ENCODE measurements around the gene ASXL3.

GRCh38 chr18:33660696-33661310, 82.8 kb downstream of the ASXL3 start:
- TF ChIP-seq, protein P1, sequence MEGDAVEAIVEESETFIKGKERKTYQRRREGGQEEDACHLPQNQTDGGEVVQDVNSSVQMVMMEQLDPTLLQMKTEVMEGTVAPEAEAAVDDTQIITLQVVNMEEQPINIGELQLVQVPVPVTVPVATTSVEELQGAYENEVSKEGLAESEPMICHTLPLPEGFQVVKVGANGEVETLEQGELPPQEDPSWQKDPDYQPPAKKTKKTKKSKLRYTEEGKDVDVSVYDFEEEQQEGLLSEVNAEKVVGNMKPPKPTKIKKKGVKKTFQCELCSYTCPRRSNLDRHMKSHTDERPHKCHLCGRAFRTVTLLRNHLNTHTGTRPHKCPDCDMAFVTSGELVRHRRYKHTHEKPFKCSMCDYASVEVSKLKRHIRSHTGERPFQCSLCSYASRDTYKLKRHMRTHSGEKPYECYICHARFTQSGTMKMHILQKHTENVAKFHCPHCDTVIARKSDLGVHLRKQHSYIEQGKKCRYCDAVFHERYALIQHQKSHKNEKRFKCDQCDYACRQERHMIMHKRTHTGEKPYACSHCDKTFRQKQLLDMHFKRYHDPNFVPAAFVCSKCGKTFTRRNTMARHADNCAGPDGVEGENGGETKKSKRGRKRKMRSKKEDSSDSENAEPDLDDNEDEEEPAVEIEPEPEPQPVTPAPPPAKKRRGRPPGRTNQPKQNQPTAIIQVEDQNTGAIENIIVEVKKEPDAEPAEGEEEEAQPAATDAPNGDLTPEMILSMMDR (conservative IDR thresholded peaks at IDR 0.05; ENCODE audit: low read depth, low read length): no peak
- no peak for TF ChIP-seq EZH2 (IDR thresholded peaks at IDR 0.05; ENCODE audit: borderline replicate concordance, low read depth, low read length, poor library complexity, severe bottlenecking)
